Keratinocyte (primary cell): ENCODE measurements around the gene WDR91. TPM values are rescaled to one million over a fixed set of nuclear protein-coding genes. Genes with fewer than 3 reads are reported as not detected.

ENCODE experiments used
- DNase-seq: peaks from one replicate; pipeline ENCODE4 v3.0.0-alpha.2; 2011; ENCODE audit warnings: low read depth, missing footprints, low spot score
- FAIRE-seq: peaks from 2 replicates; lab custom pipeline; 2011; peaks lifted over from hg19 to GRCh38; lab: Jason Lieb, UNC
- H2AFZ ChIP-seq: 2 replicates; pipeline ENCODE4 v1.6.0; 2012; ENCODE audit warnings: low read length, control low read depth, inconsistent platforms; ENCODE audit not compliant: control insufficient read depth
- H3K27ac ChIP-seq: 2 replicates; pipeline ENCODE4 v1.5.1; 2011; ENCODE audit warnings: low read length; ENCODE audit not compliant: control insufficient read depth, insufficient read depth
- H3K27me3 ChIP-seq: 3 replicates; pipeline ENCODE4 v1.6.0; 2011; ENCODE audit warnings: low read length; ENCODE audit not compliant: control insufficient read depth, insufficient read depth; ENCODE audit errors: extremely low read depth
- H3K36me3 ChIP-seq, 2 experiments: 2 replicates in 1 of 2; 3 replicates in 1 of 2; pipeline ENCODE4 v1.5.1; 2011; ENCODE audit warnings: low read length in 2 of 2, mild to moderate bottlenecking in 1 of 2; ENCODE audit not compliant: control insufficient read depth in 2 of 2, insufficient read depth in 2 of 2; ENCODE audit errors: extremely low read depth in 1 of 2
- H3K4me1 ChIP-seq: 3 replicates; pipeline ENCODE4 v1.5.1; 2011; ENCODE audit warnings: low read length; ENCODE audit not compliant: control insufficient read depth, insufficient read depth; ENCODE audit errors: extremely low read depth
- H3K4me2 ChIP-seq: 3 replicates; pipeline ENCODE4 v1.6.0; 2011; ENCODE audit warnings: low read depth, low read length; ENCODE audit not compliant: control insufficient read depth, insufficient read depth; ENCODE audit errors: extremely low read depth
- H3K4me3 ChIP-seq, 3 experiments: fragments of 200-600 bp in 1 of 3; sonication (generic) in 1 of 3; 2 replicates in 2 of 3; 3 replicates in 1 of 3; pipeline ENCODE4 v1.5.1; 2011 to 2016; ENCODE audit warnings: low read length in 3 of 3, mild to moderate bottlenecking in 3 of 3, control low read depth in 2 of 3, inconsistent platforms in 1 of 3, low read depth in 1 of 3, mixed read lengths in 1 of 3, mixed run types in 1 of 3, moderate library complexity in 1 of 3; ENCODE audit not compliant: control insufficient read depth in 2 of 3, insufficient read depth in 2 of 3; ENCODE audit errors: extremely low read depth in 1 of 3
- H3K79me2 ChIP-seq: 2 replicates; pipeline ENCODE4 v1.6.0; 2012; ENCODE audit warnings: low read length; ENCODE audit not compliant: control insufficient read depth, insufficient read depth
- H3K9ac ChIP-seq: 3 replicates; pipeline ENCODE4 v1.6.0; 2011; ENCODE audit warnings: low read length; ENCODE audit not compliant: control insufficient read depth, insufficient read depth; ENCODE audit errors: extremely low read depth
- H3K9me1 ChIP-seq: 3 replicates; pipeline ENCODE4 v1.6.0; 2011; ENCODE audit warnings: low read length; ENCODE audit not compliant: control insufficient read depth, insufficient read depth; ENCODE audit errors: extremely low read depth
- H3K9me3 ChIP-seq: 2 replicates; pipeline ENCODE4 v1.5.1; 2012; ENCODE audit warnings: low read depth, low read length; ENCODE audit not compliant: control insufficient read depth
- H4K20me1 ChIP-seq: 3 replicates; pipeline ENCODE4 v1.6.0; 2011; ENCODE audit warnings: low read length; ENCODE audit not compliant: control insufficient read depth, insufficient read depth; ENCODE audit errors: extremely low read depth
- EZH2 ChIP-seq: IDR thresholded peaks from one replicate; pipeline ENCODE4 v1.6.1; 2012; ENCODE audit warnings: inconsistent platforms, mild to moderate bottlenecking, low read length, moderate library complexity
- dilution Hi-C: fragments of 300-500 bp; cut with MboI; formaldehyde crosslinking; loops from one replicate; pipeline ENCODE4 v1.7.0; 2020; ENCODE audit warnings: low sequenced_read_pairs; ENCODE audit not compliant: extremely low pct_ligation_motif_present
- polyA plus RNA-seq, 5 experiments: library from polyadenylated mRNA; depleted of rRNA in 3 of 5; stranded (reverse) in 3 of 5; stranded (forward) in 1 of 5; unstranded in 1 of 5; fragments of >200 nt; gene quantifications; 1 replicate in 1 of 5; 2 replicates in 3 of 5; 3 replicates in 1 of 5; pipeline versions ENCODE4 v1.2.1 to v1.2.3, GENCODE V29; 2011 to 2012; ENCODE audit warnings: missing spikeins in 2 of 5, low read depth in 1 of 5, low replicate concordance in 1 of 5
- TF ChIP-seq, protein P1 (sequence below), 3 experiments: IDR thresholded peaks in 1 of 3; conservative IDR thresholded peaks in 1 of 3; optimal IDR thresholded peaks in 1 of 3; 2 replicates in 2 of 3; 3 replicates in 1 of 3; pipeline versions ENCODE3 to v1.5.1; 2011; ENCODE audit warnings: low read length in 3 of 3, mild to moderate bottlenecking in 3 of 3, moderate library complexity in 2 of 3, control low read depth in 1 of 3, inconsistent platforms in 1 of 3; ENCODE audit not compliant: insufficient read depth in 2 of 3; ENCODE audit errors: extremely low read depth in 1 of 3

WDR91 gene
- polyA plus RNA-seq, 1 donor (not counting 4 experiments of a cell fraction or from before 2014, with no cell fraction given): 22.5 TPM

DNA sequence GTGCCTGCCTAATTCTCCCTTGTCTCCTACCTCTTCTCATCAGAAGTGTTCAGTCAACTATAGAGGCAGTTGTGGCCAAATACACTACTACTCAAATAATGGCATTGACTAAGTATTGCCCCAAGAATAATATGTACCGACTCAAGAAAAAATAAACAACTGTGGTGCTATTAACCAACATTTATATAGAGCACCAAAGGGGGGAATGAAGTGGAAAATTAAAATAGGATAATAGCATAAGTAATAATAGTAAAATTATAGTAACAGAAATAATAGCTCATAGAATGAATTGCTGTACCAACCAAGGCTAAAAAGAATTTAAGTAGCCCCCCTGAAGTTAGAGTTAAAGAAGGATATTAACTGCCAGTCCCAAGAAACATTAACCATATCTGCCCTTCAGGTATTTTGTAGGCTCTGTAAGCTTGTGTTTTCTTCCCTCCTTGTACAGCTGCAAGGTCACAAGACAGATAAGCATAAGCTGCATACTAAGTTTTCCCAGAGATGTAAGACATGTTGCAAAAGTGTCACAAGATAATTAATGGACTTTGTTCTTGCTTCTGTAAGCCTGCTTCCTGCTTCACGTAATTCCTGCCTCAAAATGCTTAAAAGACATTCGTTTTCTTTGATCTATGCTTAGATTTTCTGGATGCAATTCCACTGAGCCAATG is 29.9 kb downstream of the WDR91 start:
- no peaks in the 10 kb centered on the region for H4K20me1 ChIP-seq
- H3K4me1 ChIP-seq: peaks cover 21% of the 10 kb centered on the region
- no peak for DNase-seq
- no peak for TF ChIP-seq EZH2
- TF ChIP-seq, protein P1, sequence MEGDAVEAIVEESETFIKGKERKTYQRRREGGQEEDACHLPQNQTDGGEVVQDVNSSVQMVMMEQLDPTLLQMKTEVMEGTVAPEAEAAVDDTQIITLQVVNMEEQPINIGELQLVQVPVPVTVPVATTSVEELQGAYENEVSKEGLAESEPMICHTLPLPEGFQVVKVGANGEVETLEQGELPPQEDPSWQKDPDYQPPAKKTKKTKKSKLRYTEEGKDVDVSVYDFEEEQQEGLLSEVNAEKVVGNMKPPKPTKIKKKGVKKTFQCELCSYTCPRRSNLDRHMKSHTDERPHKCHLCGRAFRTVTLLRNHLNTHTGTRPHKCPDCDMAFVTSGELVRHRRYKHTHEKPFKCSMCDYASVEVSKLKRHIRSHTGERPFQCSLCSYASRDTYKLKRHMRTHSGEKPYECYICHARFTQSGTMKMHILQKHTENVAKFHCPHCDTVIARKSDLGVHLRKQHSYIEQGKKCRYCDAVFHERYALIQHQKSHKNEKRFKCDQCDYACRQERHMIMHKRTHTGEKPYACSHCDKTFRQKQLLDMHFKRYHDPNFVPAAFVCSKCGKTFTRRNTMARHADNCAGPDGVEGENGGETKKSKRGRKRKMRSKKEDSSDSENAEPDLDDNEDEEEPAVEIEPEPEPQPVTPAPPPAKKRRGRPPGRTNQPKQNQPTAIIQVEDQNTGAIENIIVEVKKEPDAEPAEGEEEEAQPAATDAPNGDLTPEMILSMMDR (optimal IDR thresholded peaks at IDR 0.05 in 1 of 3, IDR thresholded peaks at IDR 0.05 in 1 of 3, conservative IDR thresholded peaks at IDR 0.05 in 1 of 3; ENCODE audit: extremely low read depth in 1 of 3, insufficient read depth in 2 of 3, low read length in 3 of 3): no peak
- no peak for FAIRE-seq
- H3K79me2 ChIP-seq: peaks cover 2% of the 10 kb centered on the region
- peaks cover 25% of the 10 kb centered on the region for H3K9me3 ChIP-seq
- no peaks in the 10 kb centered on the region for H3K27me3 ChIP-seq
- dilution Hi-C loops: no loop called here
- no peak overlapping the region for H2AFZ ChIP-seq
- no peaks in the 10 kb centered on the region for H3K9me1 ChIP-seq
- no peak overlapping the region for H3K9ac ChIP-seq
- no peak overlapping the region for H3K4me2 ChIP-seq
- no peak overlapping the region for H3K4me3 ChIP-seq
- peaks cover 19 to 29% of the 10 kb centered on the region in 2 experiments for H3K36me3 ChIP-seq
- no peak overlapping the region for H3K27ac ChIP-seq

DNA sequence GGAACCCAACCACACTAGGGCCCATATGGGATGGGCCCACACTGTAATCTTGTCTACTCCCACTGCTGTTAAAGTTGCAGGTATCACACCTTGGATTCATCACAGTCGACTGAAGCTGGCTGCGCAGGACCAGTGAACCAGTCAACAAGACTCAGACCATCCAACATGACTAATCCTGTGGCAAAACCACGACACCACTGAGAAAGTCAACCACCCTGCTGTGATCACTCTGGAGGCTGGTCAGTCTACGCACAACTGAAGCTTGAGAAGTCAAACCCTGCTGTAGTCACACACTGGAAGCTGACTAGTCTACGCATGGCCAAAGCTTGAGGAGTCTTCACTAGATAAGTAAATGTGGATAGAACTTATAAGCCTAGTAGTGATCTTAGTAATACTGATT is 31.2 kb downstream of the WDR91 start:
- Histone ChIP-seq H3K36me3 (peaks cover 9 to 21% of the 10 kb centered on the region in 2 experiments), H3K27me3 (no peaks in the 10 kb centered on the region), H3K27ac (no peak overlapping the region), H3K79me2 (no peaks in the 10 kb centered on the region), H4K20me1 (no peaks in the 10 kb centered on the region), H3K4me3 (no peak overlapping the region), H3K9me3 (peaks cover 25% of the 10 kb centered on the region), H3K4me1 (peaks cover 32% of the 10 kb centered on the region), H3K9me1 (no peaks in the 10 kb centered on the region), H2AFZ (no peak overlapping the region), H3K9ac (no peak overlapping the region), H3K4me2 (no peak overlapping the region)
- DNase-seq (no peak), FAIRE-seq (no peak)
- dilution Hi-C loops: no loop called here
- TF ChIP-seq, protein P1 (optimal IDR thresholded peaks at IDR 0.05 in 1 of 3, IDR thresholded peaks at IDR 0.05 in 1 of 3, conservative IDR thresholded peaks at IDR 0.05 in 1 of 3; ENCODE audit: extremely low read depth in 1 of 3, insufficient read depth in 2 of 3, low read length in 3 of 3): no peak
- TF ChIP-seq EZH2: no peak
